Liver (tissue), 9 donors: ENCODE data around the gene LRIG1. TPM values are rescaled to one million over a fixed set of nuclear protein-coding genes. Genes with fewer than 3 reads are reported as not detected.

Experiments used
- DNase-seq: peaks from one replicate; pipeline ENCODE4 v3.0.0-alpha.2; 2017; ENCODE audit warnings: low spot score
- H3K27ac ChIP-seq, 2 donors: one replicate each; pipeline ENCODE4 v1.7.0; 2013; ENCODE audit warnings: inconsistent platforms in 2 of 2, low read length in 2 of 2, control low read depth in 1 of 2, low read depth in 1 of 2, mild to moderate bottlenecking in 1 of 2
- H3K27me3 ChIP-seq, 4 donors: one replicate each; pipeline versions ENCODE4 v1.6.1 to v1.7.0; 2013; ENCODE audit warnings: low read length in 3 of 4, inconsistent platforms in 1 of 4, mild to moderate bottlenecking in 1 of 4, moderate library complexity in 1 of 4; ENCODE audit not compliant: control insufficient read depth in 4 of 4, insufficient read depth in 4 of 4
- H3K36me3 ChIP-seq, 4 donors: one replicate each; pipeline versions ENCODE4 v1.6.1 to v1.7.0; 2013; ENCODE audit warnings: low read length in 3 of 4, mild to moderate bottlenecking in 3 of 4, low read depth in 1 of 4, moderate library complexity in 1 of 4; ENCODE audit not compliant: control insufficient read depth in 4 of 4, insufficient read depth in 3 of 4
- H3K4me1 ChIP-seq, 4 donors: one replicate each; pipeline versions ENCODE4 v1.6.1 to v1.7.0; 2013; ENCODE audit warnings: low read length in 3 of 4, mild to moderate bottlenecking in 3 of 4, moderate library complexity in 1 of 4; ENCODE audit not compliant: control insufficient read depth in 4 of 4, insufficient read depth in 4 of 4
- H3K4me3 ChIP-seq, 3 donors: one replicate each; pipeline versions ENCODE4 v1.6.1 to v1.7.0; 2013; ENCODE audit warnings: low read length in 3 of 3, control low read depth in 1 of 3, low read depth in 1 of 3, mild to moderate bottlenecking in 1 of 3
- H3K9ac ChIP-seq, 2 donors: one replicate each; pipeline ENCODE4 v1.7.0; 2013; ENCODE audit warnings: low read length in 2 of 2, mild to moderate bottlenecking in 2 of 2, moderate library complexity in 2 of 2, control low read depth in 1 of 2, low read depth in 1 of 2
- H3K9me3 ChIP-seq, 4 donors: one replicate each; pipeline versions ENCODE4 v1.6.1 to v1.7.0; 2013; ENCODE audit warnings: low read length in 3 of 4; ENCODE audit not compliant: control insufficient read depth in 4 of 4
- ATF3 ChIP-seq: IDR thresholded peaks from 2 replicates; pipeline ENCODE4 v1.6.1; 2016; ENCODE audit warnings: antibody characterized with exemption
- CTCF ChIP-seq: fragments of 150-350 bp; IDR thresholded peaks from 2 replicates; pipeline ENCODE4 v1.5.1; 2017; ENCODE audit warnings: improper control_type of control experiment, low read depth, low read length; ENCODE audit not compliant: missing input control
- FOXA2 ChIP-seq: IDR thresholded peaks from 2 replicates; pipeline ENCODE4 v1.6.1; 2016; ENCODE audit warnings: antibody characterized with exemption
- GABPA ChIP-seq, 2 donors: IDR thresholded peaks in 1 of 2; conservative IDR thresholded peaks in 1 of 2; 2 replicates each; pipeline ENCODE4 v1.6.1; 2016; ENCODE audit warnings: antibody characterized with exemption in 2 of 2, mild to moderate bottlenecking in 1 of 2, moderate library complexity in 1 of 2
- HNF4A ChIP-seq, 2 donors: conservative IDR thresholded peaks; 2 replicates each; pipeline ENCODE4 v1.6.1; 2016; ENCODE audit warnings: antibody characterized with exemption in 2 of 2, mild to moderate bottlenecking in 2 of 2
- HNF4G ChIP-seq: IDR thresholded peaks from 2 replicates; pipeline ENCODE4 v1.6.1; 2016; ENCODE audit warnings: antibody characterized with exemption
- JUND ChIP-seq, 2 donors: IDR thresholded peaks; 2 replicates each; pipeline ENCODE4 v1.6.1; 2016; ENCODE audit warnings: antibody characterized with exemption in 2 of 2
- MAX ChIP-seq: IDR thresholded peaks from 2 replicates; pipeline ENCODE4 v1.6.1; 2016; ENCODE audit warnings: antibody characterized with exemption
- NR2F2 ChIP-seq: IDR thresholded peaks from 2 replicates; pipeline ENCODE4 v1.6.1; 2016; ENCODE audit warnings: antibody characterized with exemption
- RAD21 ChIP-seq, 2 donors: IDR thresholded peaks; 2 replicates each; pipeline ENCODE4 v1.6.1; 2016; ENCODE audit warnings: antibody characterized with exemption in 2 of 2, mild to moderate bottlenecking in 2 of 2
- WGBS: extraction: QIAGEN DNeasy Blood & Tissue Kit; methylation state at CpG from one replicate; pipeline ENCODE4 v1.1.7; 2013; 5-methylcytosine and 5-hydroxymethylcytosine counted together
- polyA plus RNA-seq, 2 donors: library from polyadenylated mRNA; stranded (reverse) in 1 of 2; unstranded in 1 of 2; fragments of 200-250 nt in 1 of 2; fragments of >200 nt in 1 of 2; fragmentation: Nextera tagmentation in 1 of 2; extraction: Ambion mirVana in 1 of 2; gene quantifications; one replicate each; pipeline versions ENCODE4 v1.2.1 to v1.2.3, GENCODE V29; 2013 to 2015
- total RNA-seq, 2 donors: library from RNA; depleted of rRNA; stranded (reverse); fragments of >200 nt; gene quantifications; one replicate each; pipeline ENCODE4 v1.2.3, GENCODE V29; 2014
- donor health status: healthy.
- donor health status: healthy.
- donor health status: healthy.
- donor health status: healthy.
- donor health status: healthy.

The LRIG1 gene
- total and polyA plus RNA-seq, 4 donors: 9.4 to 48.9 (median 12.9) TPM

GRCh38 chr3:66401157-66401550, 99.7 kb downstream of the LRIG1 start (continued):
- no peak for TF ChIP-seq ATF3
- no peak for TF ChIP-seq FOXA2
- no peak for TF ChIP-seq HNF4G

- Histone ChIP-seq H3K9ac (no peak overlapping the region), H3K9me3 (no peaks in the 10 kb centered on the region), H3K4me3 (no peak overlapping the region), H3K36me3 (peaks cover 4 to 43% (median 30%) of the 10 kb centered on the region in 4 donors), H3K27me3 (no peaks in the 10 kb centered on the region), H3K27ac (no peak overlapping the region), H3K4me1 (peaks cover 0 to 14% (median 5%) of the 10 kb centered on the region in 4 donors)
- no peak for TF ChIP-seq JUND (IDR thresholded peaks at IDR 0.05)
- no peak for TF ChIP-seq MAX
- DNase-seq: no peak
- WGBS: 91% methylated on average over 15 of the region's 15 CpGs
These were observed 100.2 kb downstream of the LRIG1 start for GRCh38 chr3:66400411-66401156.

GRCh38 chr3:66399529-66400232, 101.1 kb downstream of the LRIG1 start:
- no peak overlapping the region for H3K4me3 ChIP-seq
- H3K9ac ChIP-seq: no peak overlapping the region
- no peak for TF ChIP-seq GABPA (IDR thresholded peaks at IDR 0.05 in 1 of 2, conservative IDR thresholded peaks at IDR 0.05 in 1 of 2)
- TF ChIP-seq NR2F2: no peak
- no peak for TF ChIP-seq ATF3
- TF ChIP-seq JUND (IDR thresholded peaks at IDR 0.05): no peak
- no peak for TF ChIP-seq HNF4G
- TF ChIP-seq RAD21 (IDR thresholded peaks at IDR 0.05): no peak
- no peak for TF ChIP-seq HNF4A (conservative IDR thresholded peaks at IDR 0.05)
- TF ChIP-seq CTCF: no peak
- peaks cover 4 to 45% (median 31%) of the 10 kb centered on the region in 4 donors for H3K36me3 ChIP-seq
- 96% methylated on average over 10 of the region's 10 CpGs for WGBS
- peaks cover 0 to 9% (median 2%) of the 10 kb centered on the region in 4 donors for H3K4me1 ChIP-seq
- H3K27ac ChIP-seq: no peak overlapping the region
- no peak for DNase-seq
- no peaks in the 10 kb centered on the region for H3K9me3 ChIP-seq
- H3K27me3 ChIP-seq: no peaks in the 10 kb centered on the region
